ENCODE results near the gene MOB3B. TPM values are rescaled to one million over a fixed set of nuclear protein-coding genes. Genes with fewer than 3 reads are reported as not detected.

The MOB3B gene
- total RNA-seq (2014; rRNA removed; shearing (Covaris generic)) = not detected in 2 replicates
- polyA plus RNA-seq (2015; cell fraction: cytosol; rRNA removed) = not detected in 2 replicates
- not detected in 2 replicates for polyA plus RNA-seq (2015; cell fraction: nucleus; rRNA removed)

GRCh38 chr9:27529316-27530278 lies at the start of gene MOB3B:
Gene MOB3B (minus strand): TSS chr9:27529814. CDS start chr9:27455550, 74,264 bp downstream.
- DNase-seq (ENCODE audit: low read depth, low spot score) = no peak
- in situ Hi-C loops (cut with HindIII; ENCODE audit: low pct_unique_long_range_greater_than_20kb, low sequenced_read_pairs) = no loop called here

GRCh38 chr9:27573634-27574590 lies 44.3 kb upstream of the MOB3B start:
- in situ Hi-C loops (cut with HindIII; ENCODE audit: low pct_unique_long_range_greater_than_20kb, low sequenced_read_pairs) = no loop called here
- no peak for DNase-seq (ENCODE audit: low read depth, low spot score)

- in situ Hi-C loops (cut with HindIII; ENCODE audit: low pct_unique_long_range_greater_than_20kb, low sequenced_read_pairs) = no loop called here
- DNase-seq (ENCODE audit: low read depth, low spot score) = no peak
Measured at GRCh38 chr9:27572918-27573633, 43.5 kb upstream of the MOB3B start, which contains the start of gene C9orf72. Gene C9orf72 (minus strand): TSS chr9:27573481. CDS start chr9:27567120, 6,361 bp downstream.

GRCh38 chr9:27572566-27572917 lies 42.9 kb upstream of the MOB3B start:
- no peak for DNase-seq (ENCODE audit: low read depth, low spot score)
- in situ Hi-C loops (cut with HindIII; ENCODE audit: low pct_unique_long_range_greater_than_20kb, low sequenced_read_pairs) = no loop called here

- DNase-seq (ENCODE audit: low read depth, low spot score) = no peak
- in situ Hi-C loops (cut with HindIII; ENCODE audit: low pct_unique_long_range_greater_than_20kb, low sequenced_read_pairs) = no loop called here
Measured at GRCh38 chr9:27572061-27572460, 42.4 kb upstream of the MOB3B start.

- DNase-seq (ENCODE audit: low read depth, low spot score) = no peak
- in situ Hi-C loops (cut with HindIII; ENCODE audit: low pct_unique_long_range_greater_than_20kb, low sequenced_read_pairs) = no loop called here
Measured at GRCh38 chr9:27571011-27571410, 41.4 kb upstream of the MOB3B start.

- in situ Hi-C loops (cut with HindIII; ENCODE audit: low pct_unique_long_range_greater_than_20kb, low sequenced_read_pairs) = no loop called here
- no peak for DNase-seq (ENCODE audit: low read depth, low spot score)
Measured at GRCh38 chr9:27569406-27569805, 39.8 kb upstream of the MOB3B start.

GRCh38 chr9:27566118-27566517 lies 36.5 kb upstream of the MOB3B start:
- in situ Hi-C loops (cut with HindIII; ENCODE audit: low pct_unique_long_range_greater_than_20kb, low sequenced_read_pairs) = no loop called here
- no peak for DNase-seq (ENCODE audit: low read depth, low spot score)

GRCh38 chr9:27565696-27566095 lies 36.1 kb upstream of the MOB3B start:
- in situ Hi-C loops (cut with HindIII; ENCODE audit: low pct_unique_long_range_greater_than_20kb, low sequenced_read_pairs) = no loop called here
- no peak for DNase-seq (ENCODE audit: low read depth, low spot score)

- DNase-seq (ENCODE audit: low read depth, low spot score) = no peak
- in situ Hi-C loops (cut with HindIII; ENCODE audit: low pct_unique_long_range_greater_than_20kb, low sequenced_read_pairs) = no loop called here
Measured at GRCh38 chr9:27564670-27565069, 35.1 kb upstream of the MOB3B start.

GRCh38 chr9:27563738-27564430 lies 34.3 kb upstream of the MOB3B start:
- no peak for DNase-seq (ENCODE audit: low read depth, low spot score)
- in situ Hi-C loops (cut with HindIII; ENCODE audit: low pct_unique_long_range_greater_than_20kb, low sequenced_read_pairs) = no loop called here

- in situ Hi-C loops (cut with HindIII; ENCODE audit: low pct_unique_long_range_greater_than_20kb, low sequenced_read_pairs) = no loop called here
- no peak for DNase-seq (ENCODE audit: low read depth, low spot score)
Measured at GRCh38 chr9:27561685-27562084, 32.1 kb upstream of the MOB3B start.

GRCh38 chr9:27560457-27560856 lies 30.8 kb upstream of the MOB3B start:
- in situ Hi-C loops (cut with HindIII; ENCODE audit: low pct_unique_long_range_greater_than_20kb, low sequenced_read_pairs) = no loop called here
- DNase-seq (ENCODE audit: low read depth, low spot score) = no peak

GRCh38 chr9:27558307-27558706 lies 28.7 kb upstream of the MOB3B start:
- in situ Hi-C loops (cut with HindIII; ENCODE audit: low pct_unique_long_range_greater_than_20kb, low sequenced_read_pairs) = no loop called here
- no peak for DNase-seq (ENCODE audit: low read depth, low spot score)

GRCh38 chr9:27556470-27556869 lies 26.9 kb upstream of the MOB3B start:
- no peak for DNase-seq (ENCODE audit: low read depth, low spot score)
- in situ Hi-C loops (cut with HindIII; ENCODE audit: low pct_unique_long_range_greater_than_20kb, low sequenced_read_pairs) = no loop called here

- in situ Hi-C loops (cut with HindIII; ENCODE audit: low pct_unique_long_range_greater_than_20kb, low sequenced_read_pairs) = no loop called here
- DNase-seq (ENCODE audit: low read depth, low spot score) = no peak
Measured at GRCh38 chr9:27554712-27555111, 25.1 kb upstream of the MOB3B start.

GRCh38 chr9:27549196-27549755 lies 19.7 kb upstream of the MOB3B start:
- no peak for DNase-seq (ENCODE audit: low read depth, low spot score)
- in situ Hi-C loops (cut with HindIII; ENCODE audit: low pct_unique_long_range_greater_than_20kb, low sequenced_read_pairs) = no loop called here

All from SK-MEL-5 (cell line).